GM10266 (cell line): ENCODE results near the gene TRAF3IP3.

Source experiments
- DNase-seq: peaks from one replicate; pipeline ENCODE4 v3.0.0; 2012; ENCODE audit errors: extremely low spot score
- TF ChIP-seq, protein P1 (sequence below): IDR thresholded peaks from 2 replicates; pipeline ENCODE4 v1.5.1; 2012; ENCODE audit warnings: mild to moderate bottlenecking, low read depth; ENCODE audit not compliant: control insufficient read depth, insufficient read depth; ENCODE audit errors: missing control alignments

The TRAF3IP3 gene

DNA sequence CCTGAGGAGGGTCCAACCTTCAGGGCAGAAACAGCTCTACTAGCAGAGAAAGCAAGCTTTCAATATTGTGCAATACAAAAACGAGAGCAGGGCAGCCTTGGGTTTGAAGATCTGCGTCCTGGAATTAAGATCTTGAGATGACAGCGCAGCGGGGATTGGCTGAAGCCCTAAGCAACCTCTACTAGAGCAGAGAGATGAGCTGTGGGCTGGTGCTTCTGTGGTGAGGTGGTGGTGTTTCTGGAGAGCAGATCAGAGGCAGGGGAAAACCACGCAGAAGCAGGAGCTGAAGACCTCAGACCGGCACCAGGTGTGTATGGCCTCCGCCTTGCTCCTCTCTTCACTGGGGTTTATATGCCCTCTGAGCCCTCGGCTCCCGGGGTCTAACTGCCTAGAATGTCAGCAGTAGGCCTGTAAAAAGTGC is 12.5 kb downstream of the TRAF3IP3 start:
- peak; percentile 75 for DNase-seq
- TF ChIP-seq, protein P1, sequence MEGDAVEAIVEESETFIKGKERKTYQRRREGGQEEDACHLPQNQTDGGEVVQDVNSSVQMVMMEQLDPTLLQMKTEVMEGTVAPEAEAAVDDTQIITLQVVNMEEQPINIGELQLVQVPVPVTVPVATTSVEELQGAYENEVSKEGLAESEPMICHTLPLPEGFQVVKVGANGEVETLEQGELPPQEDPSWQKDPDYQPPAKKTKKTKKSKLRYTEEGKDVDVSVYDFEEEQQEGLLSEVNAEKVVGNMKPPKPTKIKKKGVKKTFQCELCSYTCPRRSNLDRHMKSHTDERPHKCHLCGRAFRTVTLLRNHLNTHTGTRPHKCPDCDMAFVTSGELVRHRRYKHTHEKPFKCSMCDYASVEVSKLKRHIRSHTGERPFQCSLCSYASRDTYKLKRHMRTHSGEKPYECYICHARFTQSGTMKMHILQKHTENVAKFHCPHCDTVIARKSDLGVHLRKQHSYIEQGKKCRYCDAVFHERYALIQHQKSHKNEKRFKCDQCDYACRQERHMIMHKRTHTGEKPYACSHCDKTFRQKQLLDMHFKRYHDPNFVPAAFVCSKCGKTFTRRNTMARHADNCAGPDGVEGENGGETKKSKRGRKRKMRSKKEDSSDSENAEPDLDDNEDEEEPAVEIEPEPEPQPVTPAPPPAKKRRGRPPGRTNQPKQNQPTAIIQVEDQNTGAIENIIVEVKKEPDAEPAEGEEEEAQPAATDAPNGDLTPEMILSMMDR: no peak

DNA sequence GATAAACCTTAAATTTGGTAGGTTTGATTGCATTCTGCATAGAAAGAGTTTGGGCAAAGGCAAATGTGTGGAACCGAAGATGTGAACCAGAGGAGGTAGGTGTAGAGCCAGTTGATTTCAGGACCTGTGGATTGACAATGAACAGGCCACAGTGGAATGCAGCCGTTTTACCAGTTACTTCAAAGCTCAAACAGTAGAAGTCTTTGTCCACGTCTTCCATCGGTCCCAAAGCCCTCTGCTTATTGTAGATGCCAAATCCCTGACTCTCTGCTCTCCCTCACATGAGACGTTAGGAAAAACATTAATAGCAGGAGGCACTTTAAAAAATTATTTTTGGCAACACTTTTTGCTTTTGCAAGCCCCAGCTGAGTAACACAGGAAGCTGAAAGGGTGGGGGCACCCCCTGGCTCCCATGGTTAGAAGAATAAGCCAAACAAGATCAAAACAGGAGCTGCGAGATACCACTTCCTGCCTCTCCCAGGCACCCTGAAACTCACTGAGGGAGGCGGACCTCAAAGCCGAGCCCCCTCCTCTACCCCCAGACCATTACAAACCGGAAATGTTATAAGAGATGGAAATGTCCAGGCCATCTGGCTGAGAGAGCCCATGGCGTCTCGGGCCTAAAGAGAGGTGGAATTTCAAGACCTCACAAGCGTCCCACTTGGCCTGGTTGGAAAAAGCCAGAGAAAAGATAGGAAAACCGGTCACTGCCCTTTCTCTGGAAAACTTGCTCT is 13.5 kb downstream of the TRAF3IP3 start:
- peak; percentile 65 for DNase-seq
- TF ChIP-seq, protein P1: no peak

DNA sequence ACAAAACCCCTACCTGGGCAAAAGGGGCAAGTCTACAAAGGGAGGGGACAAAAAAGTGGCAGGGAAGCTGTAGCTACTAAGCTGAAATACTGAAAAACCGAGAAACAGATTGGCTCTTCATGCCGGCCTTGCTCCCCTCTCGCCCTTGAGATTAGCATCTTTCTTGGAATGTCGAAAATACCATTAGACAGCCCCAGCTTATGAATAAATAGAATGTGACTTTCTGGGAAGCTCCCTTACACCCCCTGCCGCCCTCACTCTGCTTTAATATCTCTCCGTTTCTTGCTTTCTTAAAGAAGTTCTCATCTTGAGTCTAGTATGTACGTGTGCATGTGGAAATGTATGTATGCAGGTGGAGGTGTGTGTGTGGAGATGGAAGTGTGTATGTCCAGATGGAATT is 14.1 kb downstream of the TRAF3IP3 start:
- DNase-seq: no peak
- TF ChIP-seq, protein P1: no peak

DNA sequence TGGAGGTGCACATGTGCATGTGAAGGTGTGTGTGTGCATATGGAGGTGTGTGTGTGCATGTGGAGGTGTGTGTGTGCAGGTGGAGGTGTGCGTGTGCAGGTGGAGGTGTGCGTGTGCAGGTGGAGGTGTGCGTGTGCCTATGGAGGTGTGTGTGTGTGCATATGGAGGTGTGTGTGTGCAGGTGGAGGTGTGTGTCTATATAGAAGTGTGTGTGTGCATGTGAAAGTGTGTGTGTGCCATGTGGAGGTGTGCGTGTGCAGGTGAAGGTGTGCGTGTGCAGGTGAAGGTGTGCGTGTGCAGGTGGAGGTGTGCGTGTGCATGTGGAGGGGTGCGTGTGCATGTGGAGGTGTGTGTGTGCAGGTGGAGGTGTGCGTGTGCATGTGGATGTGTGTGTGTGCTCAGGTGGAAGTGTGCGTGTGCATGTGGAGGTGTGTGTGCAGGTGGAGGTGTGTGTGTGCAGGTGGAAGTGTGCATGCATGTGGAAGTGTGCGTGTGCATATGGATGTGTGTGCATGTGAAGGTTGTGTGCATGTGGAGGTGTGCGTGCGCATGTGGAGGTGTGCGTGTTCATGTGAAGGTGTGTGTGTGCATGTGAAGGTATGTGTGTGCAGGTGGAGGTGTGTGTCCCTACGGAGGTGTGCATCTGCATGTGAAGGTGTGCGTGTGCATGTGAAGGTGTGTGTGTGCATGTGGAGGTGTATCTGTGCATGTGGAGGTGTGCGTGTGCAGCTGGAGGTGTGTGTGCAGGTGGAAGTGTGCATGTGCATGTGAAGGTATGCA is 15.0 kb downstream of the TRAF3IP3 start:
- DNase-seq: no peak
- TF ChIP-seq, protein P1: no peak

DNA sequence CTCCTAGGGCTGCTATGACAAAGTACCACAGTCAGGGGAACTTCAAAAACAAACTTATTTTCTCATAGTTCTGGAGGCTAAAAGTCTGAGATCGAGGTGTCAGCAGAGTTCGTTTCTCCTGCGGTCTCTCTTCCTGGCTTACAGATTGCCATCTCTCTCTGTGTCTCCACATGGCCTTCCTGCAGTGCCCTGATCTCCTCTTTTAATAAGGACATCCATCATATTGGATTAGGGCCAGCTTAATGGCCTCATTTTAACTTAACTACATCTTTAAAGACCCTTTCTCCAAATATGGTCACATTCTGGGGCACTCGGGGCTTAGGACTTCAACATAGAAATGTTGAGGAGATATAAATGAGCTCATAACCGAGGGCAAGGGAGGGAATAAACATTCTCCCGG is 16.3 kb downstream of the TRAF3IP3 start:
- TF ChIP-seq, protein P1: no peak
- no peak for DNase-seq

DNA sequence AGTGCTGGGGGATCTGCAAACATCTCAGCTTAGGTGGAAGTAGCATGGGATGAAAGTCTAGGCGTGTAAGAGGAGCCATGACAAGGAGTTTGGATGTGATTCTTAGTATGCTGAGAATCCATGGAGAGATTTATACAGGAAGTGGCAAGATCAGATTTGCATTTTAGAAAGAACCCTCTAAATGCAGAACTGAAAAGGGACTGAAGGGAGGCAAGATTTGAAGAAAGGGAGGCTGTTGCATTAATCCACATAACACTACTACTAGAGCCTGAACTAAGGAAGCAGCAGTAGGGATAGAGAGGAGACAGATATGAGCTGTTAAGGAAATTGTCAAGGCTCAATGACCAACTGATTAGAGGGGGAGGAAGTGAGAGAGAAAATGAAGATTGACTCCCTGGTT is 18.7 kb downstream of the TRAF3IP3 start:
- TF ChIP-seq, protein P1: no peak
- no peak for DNase-seq

DNA sequence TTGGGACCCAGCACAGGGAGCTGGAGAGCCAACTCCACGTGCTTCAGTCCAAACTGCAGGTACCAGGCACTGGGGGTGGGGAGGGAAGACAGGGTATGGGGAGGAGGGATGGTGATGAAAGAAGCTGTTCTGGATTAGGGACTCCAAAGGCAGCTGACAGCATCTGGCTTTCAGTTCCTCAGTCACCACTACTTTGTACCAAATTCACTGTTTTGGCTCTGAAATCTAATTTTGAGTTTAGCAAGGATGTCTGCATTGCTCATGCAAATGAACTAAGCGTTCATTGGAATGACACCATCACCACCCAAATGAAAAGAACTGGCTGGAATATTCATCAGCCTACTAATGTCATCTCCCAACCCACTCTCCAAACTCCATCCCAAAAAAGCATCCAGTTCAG is 19.8 kb downstream of the TRAF3IP3 start:
- TF ChIP-seq, protein P1: no peak
- no peak for DNase-seq
